Body of pancreas (tissue), 4 donors: ENCODE data around the gene TRERF1. TPM values are rescaled to one million over a fixed set of nuclear protein-coding genes. Genes with fewer than 3 reads are reported as not detected.

Source experiments
- ATAC-seq: fragments of 150-250 bp; one replicate; pipeline ENCODE4 v1.9.1; 2016
- DNase-seq, 4 donors: peaks; one replicate each; pipeline ENCODE4 v3.0.0-alpha.2; 2019
- H3K27ac ChIP-seq, 4 donors: fragments of 200-600 bp; sonication (generic); 1 replicate in 3 of 4; 2 replicates in 1 of 4; pipeline versions ENCODE4 v1.5.1 to v1.6.1; 2016 to 2019; ENCODE audit warnings: mild to moderate bottlenecking in 1 of 4, mixed read lengths in 1 of 4, moderate library complexity in 1 of 4
- H3K27me3 ChIP-seq, 2 donors: fragments of 200-600 bp; sonication (generic); one replicate each; pipeline ENCODE4 v1.6.0; 2016; ENCODE audit warnings: mild to moderate bottlenecking in 1 of 2
- H3K36me3 ChIP-seq, 2 donors: fragments of 200-600 bp; sonication (generic); replicated peaks in 1 of 2; 2 replicates each; pipeline ENCODE4 v1.5.1; 2016; ENCODE audit warnings: low read depth in 2 of 2; ENCODE audit not compliant: insufficient read depth in 1 of 2
- H3K4me1 ChIP-seq: fragments of 200-600 bp; sonication (generic); one replicate; pipeline ENCODE4 v1.6.0; 2016
- H3K4me3 ChIP-seq, 2 donors: fragments of 200-600 bp; sonication (generic); 1 replicate in 1 of 2; 2 replicates in 1 of 2; pipeline ENCODE4 v1.5.1; 2016 to 2019
- H3K9me3 ChIP-seq, 3 donors: fragments of 200-600 bp; sonication (generic); 1 replicate in 2 of 3; 2 replicates in 1 of 3; pipeline ENCODE4 v1.5.1; 2016
- POLR2A ChIP-seq, 3 donors: fragments of 450-650 bp; IDR thresholded peaks; one replicate each; pipeline ENCODE4 v1.6.1; 2016; ENCODE audit warnings: antibody characterized with exemption in 3 of 3, mild to moderate bottlenecking in 2 of 3
- WGBS, 2 donors: methylation state at CpG; one replicate each; pipeline ENCODE4 v1.1.5; 2017; 5-methylcytosine and 5-hydroxymethylcytosine counted together
- intact Hi-C: fragments of 100-400 bp; cut with DNase I; formaldehyde crosslinking; loops from one replicate; pipeline ENCODE4 v1.15.1; 2023
- total RNA-seq, 2 donors: library from RNA; depleted of rRNA; stranded (reverse); fragments of >200 nt; gene quantifications; one replicate each; pipeline ENCODE4 v1.1.0, GENCODE V29; 2016
- TF ChIP-seq, protein P1 (sequence below), 7 experiments: fragments of 450-650 bp in 4 of 7; fragments of 200-600 bp in 3 of 7; sonication (generic) in 3 of 7; IDR thresholded peaks; one replicate each; pipeline ENCODE4 v1.5.1; 2016 to 2019; ENCODE audit warnings: antibody characterized with exemption in 7 of 7

The TRERF1 gene
- total RNA-seq, 2 donors from 2014 or later: 2.3 to 3.4 TPM

DNA sequence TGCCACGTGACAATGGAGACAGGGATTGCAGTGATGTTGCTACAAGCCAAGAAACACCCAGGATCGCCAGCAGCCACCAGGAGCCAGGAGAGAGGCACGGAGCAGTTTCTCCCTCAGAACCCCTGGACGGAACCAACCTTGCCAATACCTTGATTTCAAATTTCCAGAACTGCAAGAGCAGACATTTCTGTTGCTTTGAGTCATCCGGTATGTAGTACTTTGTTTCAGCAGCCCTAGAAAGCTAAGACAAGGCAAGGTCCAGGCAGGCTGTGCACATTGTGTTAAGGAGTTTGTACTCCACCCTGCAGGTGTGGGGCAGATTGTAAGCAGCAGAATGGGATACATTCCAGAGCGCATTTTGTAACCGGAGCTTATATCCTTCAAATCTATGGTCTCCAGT, 48.3 kb downstream of the TRERF1 start:
- Histone ChIP-seq H3K27ac (no peak overlapping the region), H3K4me1 (no peaks in the 10 kb centered on the region), H3K9me3 (no peaks in the 10 kb centered on the region), H3K27me3 (no peaks in the 10 kb centered on the region), H3K4me3 (no peak overlapping the region), H3K36me3 (no peaks in the 10 kb centered on the region)
- 88 to 96% methylated on average over 4 to 7 of the region's 7 CpGs for WGBS, 2 donors
- ATAC-seq (no peak), DNase-seq (no peak)
- TF ChIP-seq POLR2A (IDR thresholded peaks at IDR 0.05): no peak
- TF ChIP-seq, protein P1, sequence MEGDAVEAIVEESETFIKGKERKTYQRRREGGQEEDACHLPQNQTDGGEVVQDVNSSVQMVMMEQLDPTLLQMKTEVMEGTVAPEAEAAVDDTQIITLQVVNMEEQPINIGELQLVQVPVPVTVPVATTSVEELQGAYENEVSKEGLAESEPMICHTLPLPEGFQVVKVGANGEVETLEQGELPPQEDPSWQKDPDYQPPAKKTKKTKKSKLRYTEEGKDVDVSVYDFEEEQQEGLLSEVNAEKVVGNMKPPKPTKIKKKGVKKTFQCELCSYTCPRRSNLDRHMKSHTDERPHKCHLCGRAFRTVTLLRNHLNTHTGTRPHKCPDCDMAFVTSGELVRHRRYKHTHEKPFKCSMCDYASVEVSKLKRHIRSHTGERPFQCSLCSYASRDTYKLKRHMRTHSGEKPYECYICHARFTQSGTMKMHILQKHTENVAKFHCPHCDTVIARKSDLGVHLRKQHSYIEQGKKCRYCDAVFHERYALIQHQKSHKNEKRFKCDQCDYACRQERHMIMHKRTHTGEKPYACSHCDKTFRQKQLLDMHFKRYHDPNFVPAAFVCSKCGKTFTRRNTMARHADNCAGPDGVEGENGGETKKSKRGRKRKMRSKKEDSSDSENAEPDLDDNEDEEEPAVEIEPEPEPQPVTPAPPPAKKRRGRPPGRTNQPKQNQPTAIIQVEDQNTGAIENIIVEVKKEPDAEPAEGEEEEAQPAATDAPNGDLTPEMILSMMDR (IDR thresholded peaks at IDR 0.05): no peak
- intact Hi-C loops: no loop called here

DNA sequence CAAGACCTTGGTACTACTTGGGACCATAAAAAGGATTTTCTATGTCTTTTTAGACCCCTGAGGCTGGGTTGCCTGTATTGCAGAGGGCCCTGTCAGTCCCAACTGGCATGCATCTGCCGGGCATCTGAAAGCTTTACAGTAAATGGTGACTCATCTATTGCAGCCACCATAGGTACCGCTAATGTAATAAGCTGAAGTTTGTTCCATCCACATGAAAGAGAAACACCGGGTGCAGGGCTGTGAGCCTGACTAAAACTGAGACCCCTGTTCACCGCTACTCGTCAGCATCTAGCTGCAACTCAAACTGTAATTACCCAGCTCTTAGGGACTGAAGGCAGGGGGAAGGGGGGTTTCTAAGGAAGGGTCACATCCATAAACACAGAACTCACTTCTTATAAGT, 49.5 kb downstream of the TRERF1 start:
- WGBS, 2 donors: 79 to 87% methylated on average over 5 of the region's 5 CpGs
- no peak overlapping the region for H3K27ac ChIP-seq
- TF ChIP-seq, protein P1 (IDR thresholded peaks at IDR 0.05): no peak
- no peak for TF ChIP-seq POLR2A (IDR thresholded peaks at IDR 0.05)
- H3K27me3 ChIP-seq: no peaks in the 10 kb centered on the region
- no peaks in the 10 kb centered on the region for H3K4me1 ChIP-seq
- no peaks in the 10 kb centered on the region for H3K9me3 ChIP-seq
- H3K36me3 ChIP-seq: no peaks in the 10 kb centered on the region
- H3K4me3 ChIP-seq: no peak overlapping the region
- intact Hi-C loops: no loop called here
- no peak for ATAC-seq
- DNase-seq: no peak

DNA sequence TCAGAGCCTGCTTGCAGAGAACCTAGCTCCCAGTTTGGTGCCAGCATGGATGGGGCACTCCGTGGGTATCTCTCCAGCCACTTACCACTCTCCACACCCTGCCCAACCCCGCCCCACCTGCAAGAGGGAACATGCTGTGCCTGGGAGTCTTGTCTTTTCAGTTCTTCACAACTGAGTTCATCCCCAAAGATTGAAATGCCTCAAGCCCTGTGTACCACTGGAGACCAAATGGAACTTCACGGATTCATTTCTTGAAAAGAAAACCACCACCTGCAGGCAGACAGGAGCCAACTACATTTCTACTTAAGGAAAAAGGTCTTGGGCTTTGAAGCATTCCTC, 50.1 kb downstream of the TRERF1 start:
- ATAC-seq: no peak
- Histone ChIP-seq H3K9me3 (no peaks in the 10 kb centered on the region), H3K27me3 (no peaks in the 10 kb centered on the region), H3K27ac (no peak overlapping the region), H3K36me3 (no peaks in the 10 kb centered on the region), H3K4me3 (no peak overlapping the region), H3K4me1 (no peaks in the 10 kb centered on the region)
- intact Hi-C loops: no loop called here
- TF ChIP-seq POLR2A (IDR thresholded peaks at IDR 0.05): no peak
- TF ChIP-seq, protein P1 (IDR thresholded peaks at IDR 0.05): no peak
- DNase-seq: no peak
- WGBS, 2 donors: 85 to 97% methylated on average over 3 of the region's 3 CpGs

DNA sequence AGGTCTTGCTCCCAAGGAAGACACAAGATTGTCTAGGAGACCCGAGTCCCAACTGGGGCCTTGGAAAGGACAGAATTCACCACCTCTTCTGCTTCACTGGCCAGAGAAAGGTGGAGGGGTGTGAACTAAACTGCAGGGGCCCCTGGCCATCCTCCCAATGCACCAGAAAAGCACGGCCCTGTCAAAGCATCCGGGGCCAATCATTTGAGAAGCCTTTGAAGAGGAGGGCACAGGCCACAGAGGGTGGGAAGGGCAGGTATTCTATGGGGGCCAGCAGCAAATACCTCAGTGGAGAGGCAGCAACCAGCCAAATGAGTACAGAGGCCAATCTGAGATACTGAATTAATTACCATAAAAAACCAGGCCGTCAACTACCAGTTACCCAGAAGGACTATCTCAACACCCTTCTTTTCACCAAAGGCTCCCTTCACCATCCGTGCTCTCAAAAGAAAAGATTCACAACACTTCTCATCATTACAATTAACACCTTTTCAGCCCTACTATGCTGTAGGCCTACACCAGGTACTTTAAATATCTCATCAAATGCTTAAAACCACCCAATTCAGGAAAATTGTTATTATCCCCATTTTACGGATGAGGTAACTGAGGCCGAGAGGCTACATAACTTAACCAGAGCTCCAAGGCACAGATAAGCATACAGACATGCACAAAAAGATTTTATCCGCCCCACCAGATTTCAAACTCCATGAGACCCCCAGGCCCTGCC, 50.7 kb downstream of the TRERF1 start:
- H3K4me3 ChIP-seq: no peak overlapping the region
- H3K36me3 ChIP-seq: no peaks in the 10 kb centered on the region
- DNase-seq (no peak), ATAC-seq (no peak)
- TF ChIP-seq, protein P1 (IDR thresholded peaks at IDR 0.05): no peak
- TF ChIP-seq POLR2A (IDR thresholded peaks at IDR 0.05): no peak
- no peak overlapping the region for H3K27ac ChIP-seq
- H3K9me3 ChIP-seq: no peaks in the 10 kb centered on the region
- intact Hi-C loops: no loop called here
- WGBS, 2 donors: 80 to 90% methylated on average over 8 of the region's 8 CpGs
- no peaks in the 10 kb centered on the region for H3K27me3 ChIP-seq
- no peaks in the 10 kb centered on the region for H3K4me1 ChIP-seq
